Activated CD8-positive, alpha-beta memory T cell treated with anti-CD3 and anti-CD28 coated beads for 24 hours (primary cell): ENCODE data around the gene SLFNL1.
A peak's percentile ranks its signal among the peaks of the same experiment; 100 is the strongest.

Experiments
- DNase-seq: peaks from one replicate; pipeline ENCODE4 v3.0.0-alpha.2; 2020

Gene SLFNL1

GRCh38 chr1:40985875-40986274 is 35.6 kb downstream of the SLFNL1 start:
- DNase-seq = no peak

- no peak for DNase-seq
These were observed 36.4 kb downstream of the SLFNL1 start for GRCh38 chr1:40985161-40985560.

GRCh38 chr1:40984531-40984930 is 37.0 kb downstream of the SLFNL1 start:
- DNase-seq = no peak

GRCh38 chr1:40984066-40984465 is 37.5 kb downstream of the SLFNL1 start:
- DNase-seq = no peak

DNA sequence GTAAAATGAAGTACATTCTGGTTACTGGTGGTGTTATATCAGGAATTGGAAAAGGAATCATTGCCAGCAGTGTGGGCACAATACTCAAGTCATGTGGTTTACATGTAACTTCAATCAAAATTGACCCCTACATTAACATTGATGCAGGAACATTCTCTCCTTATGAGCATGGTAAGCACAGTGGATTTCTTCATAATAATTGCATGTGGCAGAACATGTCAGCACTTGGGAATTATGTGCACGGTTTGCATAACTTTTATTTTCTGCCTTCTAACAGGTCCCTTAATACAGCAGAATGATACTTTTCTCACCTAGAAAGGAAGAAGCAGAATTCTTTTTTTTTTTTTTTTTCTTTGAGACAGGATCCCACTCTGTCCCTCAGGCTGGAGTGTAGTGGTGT is 38.2 kb downstream of the SLFNL1 start:
- no peak for DNase-seq

GRCh38 chr1:40982721-40983120 is 38.8 kb downstream of the SLFNL1 start:
- no peak for DNase-seq

DNA sequence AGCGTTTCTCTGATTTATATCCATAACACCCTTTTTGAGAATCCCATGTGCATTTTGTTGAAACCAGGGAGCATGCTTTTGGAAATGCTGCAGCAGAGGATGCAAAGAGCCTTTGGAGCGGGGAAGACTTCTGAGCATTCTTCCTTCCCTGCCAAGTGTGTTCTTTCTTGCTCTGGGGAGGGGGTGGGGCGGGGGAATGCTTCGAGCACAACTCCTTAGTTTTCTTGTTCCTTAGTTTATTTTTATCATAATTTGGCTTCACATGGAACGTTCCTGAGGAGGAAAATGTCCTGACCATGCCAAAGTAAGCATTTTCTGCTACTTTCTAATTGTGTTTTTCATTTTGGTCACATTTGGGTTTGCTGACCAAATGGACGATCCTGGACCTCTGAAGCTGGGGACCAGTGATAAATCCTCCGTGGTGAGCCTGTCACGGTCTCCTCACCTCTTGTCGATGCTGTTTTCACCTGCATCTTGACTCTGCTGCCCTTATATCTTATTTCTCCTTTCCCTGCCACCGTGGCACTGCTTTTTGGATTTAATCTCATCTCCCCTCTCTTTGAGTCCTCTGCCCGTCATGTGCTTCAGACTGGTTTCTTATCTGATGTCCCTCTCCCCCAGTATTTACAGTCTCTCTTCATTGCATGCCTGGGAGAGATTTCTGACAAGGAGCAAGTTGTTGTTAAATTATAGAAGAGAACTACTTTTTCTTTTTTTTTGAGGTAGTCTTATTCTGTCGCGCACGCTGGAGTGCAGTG is 39.7 kb downstream of the SLFNL1 start:
- DNase-seq = no peak

GRCh38 chr1:40980453-40981121 is 40.9 kb downstream of the SLFNL1 start:
- peak; percentile 82 for DNase-seq

DNA sequence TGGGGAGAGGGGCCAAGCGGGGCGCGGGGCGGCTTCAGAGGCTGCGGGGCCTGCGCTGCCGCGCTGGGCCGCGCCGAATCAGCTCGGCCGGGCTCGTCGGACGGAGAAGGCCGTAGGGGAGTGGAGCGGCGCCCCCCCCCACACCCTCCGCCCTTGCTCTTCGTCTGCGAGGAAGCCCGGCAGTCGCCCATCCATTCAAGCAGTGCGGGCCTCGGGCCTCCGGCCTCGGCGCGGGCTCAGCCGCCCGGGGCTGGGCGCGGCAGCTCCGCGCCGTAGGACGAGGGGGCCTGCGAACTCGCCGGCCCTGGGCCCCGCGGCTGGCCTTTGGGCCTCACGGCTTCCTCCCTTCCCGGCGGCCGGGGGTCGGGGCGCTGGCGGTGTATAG is 41.5 kb downstream of the SLFNL1 start:
- no peak for DNase-seq

- peak; percentile 99 for DNase-seq
These were observed 42.1 kb downstream of the SLFNL1 start, which contains the start of gene CTPS1 for GRCh38 chr1:40979241-40980067. CTPS1 (plus strand) TSS chr1:40979696; CDS start chr1:40983291, 3,595 bp downstream.

DNA sequence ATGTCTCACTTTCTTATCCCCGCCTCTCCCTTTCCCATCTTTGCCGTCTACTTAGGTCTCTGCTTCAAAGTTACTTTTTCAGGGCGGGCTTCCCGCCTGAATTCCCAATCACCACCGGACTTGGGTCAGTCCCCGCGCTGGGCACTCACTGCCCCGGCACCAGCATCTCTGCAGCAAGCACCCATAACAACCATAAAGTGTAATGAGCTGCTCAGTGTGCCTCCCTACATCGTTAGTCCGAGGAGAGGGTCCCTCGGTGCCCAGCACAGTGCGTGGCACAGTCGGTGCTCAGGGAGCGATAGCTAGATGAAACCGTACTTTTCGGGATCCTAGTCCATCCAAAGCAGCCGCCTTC is 42.7 kb downstream of the SLFNL1 start:
- no peak for DNase-seq

DNA sequence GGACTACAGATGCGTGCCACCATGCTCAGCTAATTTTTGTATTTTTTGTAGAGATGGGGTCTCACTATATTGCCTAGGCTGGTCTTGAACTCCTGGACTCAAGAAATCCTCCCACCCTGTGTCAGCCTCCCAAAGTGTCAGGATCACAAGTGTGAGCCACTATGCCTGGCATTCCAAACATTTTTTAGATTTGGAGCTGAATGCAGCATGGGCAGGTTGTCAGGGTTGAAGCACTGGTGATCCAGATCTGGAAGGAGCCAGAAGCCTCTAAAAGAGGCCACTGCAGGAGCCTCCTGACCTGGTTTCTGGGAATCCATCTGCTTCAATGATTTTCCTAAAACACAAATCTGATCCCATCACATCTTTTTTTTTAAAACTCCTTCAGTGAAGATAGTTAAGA is 43.8 kb downstream of the SLFNL1 start:
- no peak for DNase-seq

DNA sequence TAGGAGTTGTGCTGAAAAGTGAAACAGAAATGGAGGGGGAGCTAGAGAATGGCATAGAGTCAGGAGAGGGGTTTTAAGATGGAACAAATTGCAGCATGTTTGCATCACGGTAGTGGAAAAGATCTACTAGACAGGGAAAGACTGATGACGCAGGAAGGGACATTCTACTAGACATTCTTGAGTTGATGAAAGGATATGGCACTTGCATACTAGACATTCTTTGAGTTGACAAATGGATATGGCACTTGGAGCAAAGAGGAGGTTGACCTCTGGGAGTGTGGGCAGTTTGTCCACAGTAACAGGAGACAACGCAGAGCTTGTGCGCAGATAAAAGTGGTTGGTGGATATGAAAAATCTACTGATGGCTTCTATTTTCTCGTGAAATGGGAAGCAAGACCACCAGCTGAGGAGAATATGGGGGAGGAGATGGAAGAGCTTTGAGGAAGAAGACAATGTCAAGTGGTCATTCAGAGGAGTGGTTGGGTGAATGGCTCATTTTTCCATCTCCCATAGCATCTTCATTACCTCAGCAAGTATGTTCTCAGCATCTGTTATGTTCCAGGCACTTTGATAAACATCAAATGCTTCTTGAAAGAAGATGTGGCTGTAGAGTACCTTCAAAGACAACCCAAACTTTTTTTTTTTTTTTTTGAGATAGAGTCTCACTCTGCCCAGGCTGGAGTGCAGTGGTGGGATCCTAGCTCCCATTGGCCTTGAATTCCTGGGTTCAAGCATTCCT is 44.4 kb downstream of the SLFNL1 start:
- no peak for DNase-seq

DNA sequence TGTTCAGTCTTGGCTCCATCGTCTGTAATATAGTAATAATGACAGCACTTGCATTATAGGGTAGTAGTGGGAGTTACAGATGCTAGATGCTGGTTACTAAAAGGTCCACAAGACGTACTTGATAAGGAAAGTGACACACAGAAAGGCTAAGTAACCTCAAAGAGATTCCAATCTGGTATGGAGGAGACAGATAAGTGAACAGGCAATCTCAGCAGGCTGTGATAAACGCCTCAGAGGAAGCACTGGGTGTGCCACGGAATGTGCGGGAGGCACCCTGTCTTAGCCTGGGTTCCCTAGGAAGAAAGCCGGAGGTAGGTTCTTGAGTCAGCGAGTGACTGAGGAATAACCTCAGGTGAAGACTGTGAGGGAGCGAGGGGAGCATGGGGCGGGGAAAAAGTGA is 46.6 kb downstream of the SLFNL1 start:
- no peak for DNase-seq

DNA sequence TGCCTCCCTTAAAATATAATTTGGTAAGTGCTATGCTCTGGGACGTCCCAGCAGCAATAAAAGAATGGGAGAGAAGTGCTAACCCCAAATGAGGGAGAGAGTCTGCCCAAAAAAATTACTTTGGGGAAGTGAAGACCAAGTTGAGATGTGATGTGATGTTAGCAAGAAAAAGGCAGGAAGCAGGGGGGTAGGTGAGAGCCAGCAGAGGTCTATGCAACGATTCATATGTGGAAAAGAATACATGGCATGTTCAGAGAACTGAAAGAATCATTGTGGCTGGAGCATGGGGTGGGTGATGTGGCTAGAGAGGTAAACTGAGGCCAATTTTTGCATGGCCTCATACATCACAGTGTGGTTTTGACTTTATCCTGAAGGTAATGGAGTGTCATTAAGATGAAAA is 47.6 kb downstream of the SLFNL1 start:
- DNase-seq = no peak

- DNase-seq = no peak
These were observed 49.6 kb downstream of the SLFNL1 start for GRCh38 chr1:40971966-40972365.

DNA sequence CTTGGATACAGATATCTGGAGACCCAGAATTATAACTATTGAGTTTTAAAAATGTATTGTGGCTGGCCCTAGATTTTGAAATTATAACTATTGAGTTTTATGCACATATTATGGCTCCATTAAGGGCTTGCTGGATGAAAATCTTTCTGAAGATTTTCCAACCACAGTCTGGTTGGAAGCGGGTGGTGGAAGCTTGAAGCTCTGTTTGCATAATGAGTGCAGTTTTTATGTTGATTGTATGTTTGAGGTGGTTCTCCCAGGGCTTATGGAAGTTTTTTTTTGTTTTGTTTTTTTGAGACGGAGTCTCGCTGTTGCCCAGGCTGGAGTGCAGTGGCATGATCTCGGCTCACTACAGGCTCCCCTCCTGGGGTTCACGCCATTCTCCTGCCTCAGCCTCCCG is 52.1 kb downstream of the SLFNL1 start:
- DNase-seq = no peak

GRCh38 chr1:40966417-40966816 is 55.1 kb downstream of the SLFNL1 start:
- DNase-seq = no peak
